Endothelial cell of umbilical vein (primary cell): ENCODE results near the gene C9orf152. TPM values are rescaled to one million over a fixed set of nuclear protein-coding genes. Genes with fewer than 3 reads are reported as not detected.
A peak's percentile ranks its signal among the peaks of the same experiment; 100 is the strongest.

ENCODE experiments used
- BruUV-seq: library from RNA; stranded (reverse); fragments of 400-500 nt; replicated peaks from 2 replicates; lab custom pipeline; 2021; lab: Mats Ljungman, UMichigan
- CTCF ChIA-PET: fragments of 300-600, 350-600 bp; sonication (Branson Sonifier 250); formaldehyde crosslinking; loops from one replicate; lab custom pipeline; 2021; ENCODE audit warnings: antibody characterized with exemption, inconsistent platforms; lab: Charles Lee
- POLR2A ChIA-PET: fragments of 300-600, 350-600 bp; sonication (Branson Sonifier 250); formaldehyde crosslinking; loops from one replicate; lab custom pipeline; 2021; ENCODE audit warnings: antibody characterized with exemption, inconsistent platforms; lab: Charles Lee
- DNase-seq: peaks from one replicate; pipeline ENCODE4 v3.0.0-alpha.2; 2011; ENCODE audit warnings: low read depth, low spot score
- FAIRE-seq: peaks from 2 replicates; lab custom pipeline; 2011; peaks lifted over from hg19 to GRCh38; lab: Jason Lieb, UNC
- H2AFZ ChIP-seq: 2 replicates; pipeline ENCODE4 v1.6.0; 2012; ENCODE audit warnings: low read depth, low read length, control low read depth, inconsistent platforms
- H3K27ac ChIP-seq: 2 replicates; pipeline ENCODE4 v1.5.1; 2011; ENCODE audit warnings: low read depth, mild to moderate bottlenecking, control low read depth, low read length, moderate library complexity; ENCODE audit not compliant: insufficient read depth
- H3K27me3 ChIP-seq, 2 experiments: 2 replicates each; pipeline versions ENCODE4 v1.6.0 to v1.6.1; 2011; ENCODE audit warnings: low read length in 2 of 2, mixed read lengths in 1 of 2; ENCODE audit not compliant: control insufficient read depth in 2 of 2, insufficient read depth in 2 of 2
- H3K36me3 ChIP-seq, 2 experiments: 2 replicates in 1 of 2; 3 replicates in 1 of 2; pipeline ENCODE4 v1.5.1; 2011; ENCODE audit warnings: low read length in 2 of 2, mild to moderate bottlenecking in 1 of 2, moderate library complexity in 1 of 2; ENCODE audit not compliant: control insufficient read depth in 2 of 2, insufficient read depth in 2 of 2; ENCODE audit errors: extremely low read depth in 1 of 2
- H3K4me1 ChIP-seq: 3 replicates; pipeline ENCODE4 v1.5.1; 2011; ENCODE audit warnings: mild to moderate bottlenecking, low read length; ENCODE audit not compliant: control insufficient read depth, insufficient read depth; ENCODE audit errors: extremely low read depth
- H3K4me2 ChIP-seq: 2 replicates; pipeline ENCODE4 v1.6.1; 2011; ENCODE audit warnings: low read length, control low read depth, mixed read lengths; ENCODE audit not compliant: insufficient read depth
- H3K4me3 ChIP-seq, 3 experiments: fragments of 200-600 bp in 1 of 3; sonication (generic), shearing (Covaris generic) in 1 of 3; replicated peaks in 1 of 3; 2 replicates each; pipeline ENCODE4 v1.5.1; 2011 to 2016; ENCODE audit warnings: control low read depth in 3 of 3, low read length in 3 of 3, mild to moderate bottlenecking in 2 of 3, inconsistent platforms in 1 of 3, low read depth in 1 of 3, moderate library complexity in 1 of 3; ENCODE audit not compliant: insufficient read depth in 1 of 3
- H3K79me2 ChIP-seq: 2 replicates; pipeline ENCODE4 v1.6.0; 2012; ENCODE audit warnings: low read length, inconsistent platforms; ENCODE audit not compliant: control insufficient read depth, insufficient read depth
- H3K9ac ChIP-seq: replicated peaks from 2 replicates; pipeline ENCODE3; 2011; ENCODE audit warnings: low read length, control low read depth; ENCODE audit not compliant: insufficient read depth; ENCODE audit errors: extremely low read depth
- H3K9me1 ChIP-seq: replicated peaks from 3 replicates; pipeline ENCODE4 v1.6.0; 2011; ENCODE audit warnings: mild to moderate bottlenecking, low read length; ENCODE audit not compliant: control insufficient read depth, insufficient read depth; ENCODE audit errors: extremely low read depth
- H3K9me3 ChIP-seq: replicated peaks from 2 replicates; pipeline ENCODE4 v1.5.1; 2012; ENCODE audit warnings: low read length, inconsistent platforms; ENCODE audit not compliant: control insufficient read depth, insufficient read depth
- H4K20me1 ChIP-seq: replicated peaks from 2 replicates; pipeline ENCODE3; 2011; ENCODE audit warnings: mild to moderate bottlenecking, low read length; ENCODE audit not compliant: control insufficient read depth, insufficient read depth; ENCODE audit errors: extremely low read depth
- EZH2 ChIP-seq: IDR thresholded peaks from 2 replicates; pipeline ENCODE4 v1.6.1; 2012; ENCODE audit warnings: borderline replicate concordance, low read depth, mild to moderate bottlenecking, moderate library complexity, low read length, inconsistent platforms; ENCODE audit not compliant: severe bottlenecking
- FOS ChIP-seq: IDR thresholded peaks from 2 replicates; pipeline ENCODE4 v1.6.1; 2011; ENCODE audit warnings: mild to moderate bottlenecking, low read length, moderate library complexity, borderline replicate concordance; ENCODE audit not compliant: insufficient read depth
- GATA2 ChIP-seq: IDR thresholded peaks from 2 replicates; pipeline ENCODE4 v1.7.0; 2011; ENCODE audit warnings: low read depth, mild to moderate bottlenecking, moderate library complexity, mixed read lengths, low read length; ENCODE audit not compliant: insufficient read length, insufficient read depth
- JUN ChIP-seq: IDR thresholded peaks from 2 replicates; pipeline ENCODE4 v1.6.1; 2011; ENCODE audit warnings: borderline replicate concordance, low read depth; ENCODE audit not compliant: insufficient read length, insufficient read depth
- MYC ChIP-seq: IDR thresholded peaks from one replicate; pipeline ENCODE4 v1.6.1; 2011; ENCODE audit warnings: mild to moderate bottlenecking, low read depth, low read length
- POLR2A ChIP-seq: IDR thresholded peaks from 2 replicates; pipeline ENCODE4 v1.6.1; 2012; ENCODE audit warnings: low read depth, mild to moderate bottlenecking, control low read depth, low read length
- POLR2AphosphoS5 ChIP-seq: IDR thresholded peaks from 2 replicates; pipeline ENCODE4 v1.6.1; 2012; ENCODE audit warnings: low read depth, mild to moderate bottlenecking, control low read depth, low read length, moderate library complexity; ENCODE audit not compliant: insufficient read depth
- dilution Hi-C: fragments of 300-500 bp; cut with MboI; formaldehyde crosslinking; loops from one replicate; pipeline ENCODE4 v1.15.0; 2019; ENCODE audit warnings: low sequenced_read_pairs; ENCODE audit not compliant: extremely low pct_ligation_motif_present
- intact Hi-C: fragments of 100-400 bp; cut with micrococcal nuclease; formaldehyde crosslinking; loops from one replicate; pipeline ENCODE4 v1.10.0; 2022
- polyA plus RNA-seq, 4 experiments: library from polyadenylated mRNA; depleted of rRNA in 3 of 4; stranded (reverse) in 3 of 4; unstranded in 1 of 4; fragments of >200 nt; gene quantifications; 2 replicates each; pipeline versions ENCODE4 v1.2.1 to v1.2.3, GENCODE V29; 2011 to 2012; ENCODE audit warnings: missing spikeins in 1 of 4
- total RNA-seq: library from RNA; stranded (reverse); gene quantifications from 2 replicates; pipeline ENCODE4 v1.2.3, GENCODE V29; 2021
- TF ChIP-seq, protein P1 (sequence below): IDR thresholded peaks from 2 replicates; pipeline ENCODE4 v1.6.1; 2011; ENCODE audit not compliant: insufficient read depth, insufficient read length
- TF ChIP-seq, protein P2 (sequence below), 2 donors: IDR thresholded peaks; 1 replicate in 1 of 2; 2 replicates in 1 of 2; pipeline ENCODE4 v1.5.1; 2011; ENCODE audit warnings: low read length in 2 of 2, mild to moderate bottlenecking in 2 of 2, moderate library complexity in 2 of 2, control low read depth in 1 of 2, inconsistent platforms in 1 of 2, low read depth in 1 of 2; ENCODE audit not compliant: insufficient read depth in 1 of 2; ENCODE audit errors: extremely low read depth in 1 of 2

The C9orf152 gene
- total and polyA plus RNA-seq, 2 donors (not counting 3 experiments of a cell fraction or from before 2014, with no cell fraction given) = not detected

- Histone ChIP-seq H3K4me3 (no peak overlapping the region), H3K9me3 (no peaks in the 10 kb centered on the region), H3K4me2 (no peak overlapping the region), H2AFZ (no peak overlapping the region), H3K79me2 (no peaks in the 10 kb centered on the region), H3K4me1 (no peaks in the 10 kb centered on the region), H3K9ac (no peak overlapping the region), H3K9me1 (no peaks in the 10 kb centered on the region), H3K27me3 (no peaks in the 10 kb centered on the region), H4K20me1 (no peaks in the 10 kb centered on the region), H3K36me3 (no peaks in the 10 kb centered on the region), H3K27ac (no peak overlapping the region)
- intact Hi-C loops = no loop called here
- ChIA-PET CTCF (interaction anchor here (0.6 to 5.4 kb wide), 7 partner anchors 8 to 1328 kb away, joined by 3 to 46 read pairs (median 4); no protein-coding TSS in a partner anchor), POLR2A (no interaction called here)
- dilution Hi-C loops = no loop called here
- DNase-seq = peak; percentile 67
- BruUV-seq = no TSS peak
- TF ChIP-seq MYC = no peak
- TF ChIP-seq EZH2 = no peak
- no peak for TF ChIP-seq FOS
- TF ChIP-seq GATA2 = no peak
- TF ChIP-seq JUN = no peak
- TF ChIP-seq POLR2AphosphoS5 = no peak
- TF ChIP-seq POLR2A = no peak
- TF ChIP-seq, protein P1, sequence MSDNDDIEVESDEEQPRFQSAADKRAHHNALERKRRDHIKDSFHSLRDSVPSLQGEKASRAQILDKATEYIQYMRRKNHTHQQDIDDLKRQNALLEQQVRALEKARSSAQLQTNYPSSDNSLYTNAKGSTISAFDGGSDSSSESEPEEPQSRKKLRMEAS = no peak
- TF ChIP-seq, protein P2, sequence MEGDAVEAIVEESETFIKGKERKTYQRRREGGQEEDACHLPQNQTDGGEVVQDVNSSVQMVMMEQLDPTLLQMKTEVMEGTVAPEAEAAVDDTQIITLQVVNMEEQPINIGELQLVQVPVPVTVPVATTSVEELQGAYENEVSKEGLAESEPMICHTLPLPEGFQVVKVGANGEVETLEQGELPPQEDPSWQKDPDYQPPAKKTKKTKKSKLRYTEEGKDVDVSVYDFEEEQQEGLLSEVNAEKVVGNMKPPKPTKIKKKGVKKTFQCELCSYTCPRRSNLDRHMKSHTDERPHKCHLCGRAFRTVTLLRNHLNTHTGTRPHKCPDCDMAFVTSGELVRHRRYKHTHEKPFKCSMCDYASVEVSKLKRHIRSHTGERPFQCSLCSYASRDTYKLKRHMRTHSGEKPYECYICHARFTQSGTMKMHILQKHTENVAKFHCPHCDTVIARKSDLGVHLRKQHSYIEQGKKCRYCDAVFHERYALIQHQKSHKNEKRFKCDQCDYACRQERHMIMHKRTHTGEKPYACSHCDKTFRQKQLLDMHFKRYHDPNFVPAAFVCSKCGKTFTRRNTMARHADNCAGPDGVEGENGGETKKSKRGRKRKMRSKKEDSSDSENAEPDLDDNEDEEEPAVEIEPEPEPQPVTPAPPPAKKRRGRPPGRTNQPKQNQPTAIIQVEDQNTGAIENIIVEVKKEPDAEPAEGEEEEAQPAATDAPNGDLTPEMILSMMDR (IDR thresholded peaks at IDR 0.05; ENCODE audit: extremely low read depth in 1 of 2, insufficient read depth in 1 of 2, low read depth in 1 of 2, low read length in 2 of 2) = no peak
- no peak for FAIRE-seq
These were observed 15.3 kb downstream of the C9orf152 start for GRCh38 chr9:110192531-110193261.
